HG02610 (cell line): ENCODE data around the gene GOLGA7B.
"Not testable (repeated sequence)": the region's sequence is repeated elsewhere in the genome, so short reads cannot be mapped to it uniquely, and the experiment has no call there.

ENCODE experiments used
- ATAC-seq: cut with Tn5 transposase; IDR thresholded peaks from one replicate; pipeline ENCODE4 v1.9.1; 2021; ENCODE audit warnings: mild to moderate bottlenecking, moderate library complexity; ENCODE audit not compliant: unreplicated experiment

GOLGA7B gene

GRCh38 chr10:97830064-97830463 is 19.6 kb upstream of the GOLGA7B start:
- ATAC-seq: no peak

DNA sequence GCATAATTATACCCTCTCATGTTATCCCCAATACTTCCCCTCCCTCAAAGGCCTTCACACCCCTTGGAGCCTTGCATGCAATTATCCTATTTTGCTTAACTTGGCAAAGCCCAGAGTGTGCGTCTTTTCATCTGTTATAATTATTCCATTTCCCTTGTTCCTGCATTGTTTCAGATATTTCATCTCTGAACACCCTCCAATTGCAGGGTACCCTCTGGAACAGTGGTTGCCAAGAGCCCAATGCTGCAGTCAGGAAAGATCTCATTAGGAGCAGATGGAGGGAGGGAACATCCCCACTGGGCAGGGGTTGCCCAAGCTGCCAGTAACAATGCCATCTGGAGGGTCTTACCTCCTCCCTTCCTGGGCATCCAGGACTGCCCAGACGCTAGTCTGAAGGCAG is 18.4 kb upstream of the GOLGA7B start:
- no peak for ATAC-seq

DNA sequence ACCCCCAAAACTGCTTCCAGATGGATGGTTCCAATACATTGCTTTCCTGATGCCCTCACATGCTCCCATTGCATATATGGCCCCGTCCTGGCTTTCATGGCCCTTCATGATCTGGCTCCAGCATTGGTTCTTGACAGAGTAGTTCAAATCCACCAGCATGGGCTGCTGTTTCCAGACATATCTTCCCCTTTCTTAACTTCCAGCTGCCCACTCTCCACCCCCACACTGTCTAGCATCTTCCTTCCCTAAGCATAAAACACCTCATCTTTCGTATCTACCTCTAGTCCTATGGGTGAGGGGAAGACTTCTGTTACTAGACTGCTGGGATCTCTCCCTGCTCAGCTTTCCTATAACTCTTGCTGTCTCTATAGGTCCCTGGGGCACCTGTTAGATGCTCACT is 13.2 kb upstream of the GOLGA7B start:
- ATAC-seq: no peak

GRCh38 chr10:97838091-97838490 is 11.6 kb upstream of the GOLGA7B start:
- no peak for ATAC-seq

- ATAC-seq: not testable (repeated sequence)
Observed at GRCh38 chr10:97841166-97841565, 8.5 kb upstream of the GOLGA7B start.

- not testable (repeated sequence) for ATAC-seq
Observed at GRCh38 chr10:97842114-97842513, 7.5 kb upstream of the GOLGA7B start.

DNA sequence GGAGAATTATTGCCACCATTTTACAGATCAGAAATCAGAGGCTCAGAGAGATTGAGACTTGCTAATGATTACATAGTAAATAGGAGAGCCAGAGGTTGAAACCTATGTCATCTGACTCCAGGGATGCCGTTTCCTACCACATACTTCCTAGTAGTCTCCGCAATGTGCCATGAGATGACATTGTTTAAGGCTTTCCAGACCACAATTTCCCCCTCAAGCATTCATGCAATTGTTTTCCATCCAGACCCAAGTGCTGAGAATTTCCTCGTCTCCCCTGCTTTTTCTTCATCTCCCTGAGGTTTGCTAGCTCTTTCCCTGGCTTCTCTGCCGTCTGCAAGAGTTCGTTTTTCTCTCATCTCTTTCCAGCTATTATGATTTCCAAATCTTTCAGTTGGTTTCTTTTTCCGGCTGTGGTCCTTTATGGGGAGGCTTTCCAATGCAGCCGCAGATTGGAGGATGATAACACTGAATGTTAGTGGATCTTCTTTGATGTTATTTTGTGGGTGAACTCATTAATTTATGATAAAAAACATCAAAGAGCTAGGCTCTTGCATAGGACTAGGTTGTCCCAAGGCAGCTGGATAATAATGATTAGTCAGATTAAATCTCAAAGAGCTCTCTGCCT is 6.9 kb upstream of the GOLGA7B start:
- no peak for ATAC-seq

- ATAC-seq: no peak
Observed at GRCh38 chr10:97843281-97843671, 6.4 kb upstream of the GOLGA7B start.

DNA sequence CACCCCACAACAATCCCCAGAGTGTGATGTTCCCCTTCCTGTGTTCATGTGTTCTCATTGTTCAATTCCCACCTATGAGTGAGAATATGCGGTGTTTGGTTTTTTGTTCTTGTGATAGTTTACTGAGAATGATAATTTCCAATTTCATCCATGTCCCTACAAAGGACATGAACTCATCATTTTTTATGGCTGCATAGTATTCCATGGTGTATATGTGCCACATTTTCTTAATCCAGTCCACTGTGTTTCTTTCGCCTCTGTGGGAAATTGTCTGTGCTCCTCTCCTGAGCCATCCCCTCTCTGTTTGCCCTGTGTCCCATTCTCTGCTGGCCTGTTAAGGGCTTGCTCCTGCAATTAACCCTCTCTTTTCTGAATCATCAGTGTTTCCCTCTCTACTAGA is 5.7 kb upstream of the GOLGA7B start:
- ATAC-seq: not testable (repeated sequence)

GRCh38 chr10:97844678-97845077 is 5.0 kb upstream of the GOLGA7B start:
- no peak for ATAC-seq

- peak; percentile 14 for ATAC-seq
Observed at GRCh38 chr10:97849103-97849686, 448 bp upstream of the GOLGA7B start.

- ATAC-seq: no peak
Observed at GRCh38 chr10:97850446-97850845, 803 bp downstream of the GOLGA7B start.

- no peak for ATAC-seq
Observed at GRCh38 chr10:97851341-97852001, 1.8 kb downstream of the GOLGA7B start.

GRCh38 chr10:97852277-97852676 is 2.6 kb downstream of the GOLGA7B start:
- ATAC-seq: no peak

- ATAC-seq: no peak
Observed at GRCh38 chr10:97852840-97853405, 3.3 kb downstream of the GOLGA7B start.

DNA sequence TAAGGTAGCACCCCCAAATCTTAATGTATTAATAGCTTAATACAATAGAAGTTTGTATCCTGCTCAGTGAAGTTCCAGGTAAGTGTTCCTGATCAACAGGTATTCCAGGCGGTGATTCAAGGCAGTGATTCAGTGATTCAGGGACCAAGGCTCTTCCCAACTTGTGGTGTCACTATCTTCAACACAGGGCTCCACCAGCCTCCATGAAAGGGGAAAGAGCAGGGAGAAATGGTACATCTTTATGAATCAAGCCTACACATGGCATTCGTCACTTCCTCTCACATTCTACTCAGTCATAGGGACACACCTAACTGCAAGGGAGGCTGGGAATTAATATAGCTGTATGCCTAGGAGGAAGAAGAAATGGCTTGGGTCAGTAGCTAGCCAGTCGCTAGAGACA is 5.1 kb downstream of the GOLGA7B start:
- ATAC-seq: no peak

DNA sequence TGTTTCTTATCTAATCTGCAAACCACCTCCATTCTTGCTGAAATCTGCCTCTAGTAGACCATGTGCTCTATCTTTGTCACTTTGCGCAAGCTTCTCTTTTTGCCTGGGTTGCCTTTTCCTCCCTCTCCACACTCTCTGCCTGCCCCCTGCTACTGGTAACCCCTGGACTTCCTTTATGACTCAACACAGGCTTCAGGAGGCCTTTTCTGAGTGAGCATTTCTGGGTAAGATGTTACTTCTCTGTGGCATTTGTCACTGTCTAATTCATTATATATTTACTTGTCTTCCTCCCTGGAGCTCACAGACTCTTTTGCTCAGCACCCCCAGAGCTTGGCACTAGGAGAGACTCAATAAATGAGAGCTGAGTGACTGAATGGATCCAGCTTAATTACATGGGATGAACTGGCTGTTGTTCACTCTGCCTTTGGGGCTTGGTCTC is 8.4 kb downstream of the GOLGA7B start:
- no peak for ATAC-seq

DNA sequence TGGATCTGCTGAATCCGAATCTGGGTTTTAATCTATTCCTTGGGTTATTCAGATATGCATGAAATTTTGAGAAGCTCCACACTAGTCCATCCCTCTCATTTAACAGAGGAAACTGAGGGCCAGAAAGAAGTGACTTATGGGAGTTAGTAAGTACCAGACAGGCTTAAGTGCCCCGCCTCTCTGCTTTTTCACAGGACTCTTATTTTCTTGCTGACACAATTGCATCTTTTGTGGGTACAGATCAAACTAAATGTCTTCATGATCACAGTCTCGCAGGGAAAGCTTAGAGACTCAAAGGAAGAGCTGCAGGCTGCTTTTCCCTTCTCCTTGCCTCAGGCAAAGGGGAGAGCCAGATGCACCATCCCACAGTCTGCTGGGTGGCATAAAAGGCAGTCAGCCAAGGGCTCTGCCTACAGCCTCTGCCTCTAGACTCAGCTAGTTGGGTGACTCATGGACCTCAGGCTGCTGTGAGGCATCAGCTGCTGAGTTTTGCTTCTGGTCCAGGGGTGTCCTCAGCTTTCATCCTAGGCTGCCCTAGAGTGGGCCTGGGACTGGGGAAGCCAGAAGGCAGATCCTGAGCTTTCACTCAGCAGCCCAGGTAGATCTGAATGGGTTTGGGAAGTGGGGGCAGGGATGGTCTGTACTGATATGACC is 11.6 kb downstream of the GOLGA7B start:
- no peak for ATAC-seq

DNA sequence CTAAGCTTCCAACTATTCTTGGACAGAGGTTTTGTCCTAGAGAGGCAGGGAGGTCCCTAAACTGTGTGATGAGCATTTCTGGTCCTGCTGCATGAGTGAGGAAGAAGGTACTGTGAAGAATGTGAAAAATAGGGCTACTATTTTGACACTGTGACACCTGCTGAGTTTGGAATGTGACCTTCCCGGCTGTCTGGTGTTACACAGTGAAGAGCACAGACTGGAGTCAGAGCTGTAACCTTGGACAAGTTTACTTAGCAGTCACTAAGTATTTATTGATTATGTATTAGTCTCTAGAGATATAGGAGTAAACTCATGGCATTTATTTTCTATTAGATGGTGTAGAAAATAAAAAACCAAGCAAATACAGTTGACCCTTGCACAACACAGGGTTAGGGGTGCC is 12.3 kb downstream of the GOLGA7B start:
- ATAC-seq: no peak

DNA sequence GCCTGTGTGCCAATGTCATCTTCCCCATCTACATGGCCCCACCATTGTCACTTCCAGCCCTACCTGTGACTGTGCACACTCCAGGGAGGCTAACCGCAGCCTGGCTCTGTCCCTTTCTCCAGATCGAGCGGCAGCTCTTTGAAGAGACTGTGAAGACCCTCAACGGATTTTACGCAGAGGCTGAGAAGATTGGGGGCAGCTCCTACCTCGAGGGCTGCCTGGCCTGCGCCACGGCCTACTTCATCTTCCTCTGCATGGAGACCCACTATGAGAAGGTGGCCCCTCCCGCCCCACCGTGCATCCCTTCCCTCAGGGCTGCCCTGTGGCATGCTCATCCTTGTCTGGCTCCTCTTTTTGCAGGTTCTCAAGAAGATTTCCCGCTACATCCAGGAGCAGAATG is 14.2 kb downstream of the GOLGA7B start:
- no peak for ATAC-seq

DNA sequence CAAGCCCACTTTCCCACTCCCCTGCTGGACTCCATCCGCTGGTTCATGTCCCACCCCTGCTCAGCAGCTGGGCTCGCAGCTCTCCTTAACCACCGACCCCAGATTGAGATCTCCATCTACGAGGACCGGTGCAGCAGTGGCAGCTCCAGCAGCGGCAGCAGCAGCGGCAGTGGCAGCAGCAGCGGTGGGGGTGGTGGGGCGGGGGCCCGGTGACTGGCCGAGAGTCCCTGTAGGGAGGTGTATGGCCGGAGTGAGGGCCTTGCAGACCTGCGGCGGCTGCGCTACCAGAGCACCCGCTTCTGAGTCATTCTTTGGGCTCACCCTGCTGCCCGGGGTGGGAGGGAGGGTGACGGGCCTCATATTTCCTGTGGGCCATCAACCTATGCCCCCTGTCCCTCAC is 15.8 kb downstream of the GOLGA7B start:
- ATAC-seq: no peak
